GM18519 (cell line): Measurements from ENCODE around the gene ARID5A.

Experiments used
- ATAC-seq: cut with Tn5 transposase; IDR thresholded peaks from one replicate; pipeline ENCODE4 v1.9.1; 2021; ENCODE audit warnings: mild to moderate bottlenecking, moderate library complexity; ENCODE audit not compliant: unreplicated experiment, low FRiP score

ARID5A gene

DNA sequence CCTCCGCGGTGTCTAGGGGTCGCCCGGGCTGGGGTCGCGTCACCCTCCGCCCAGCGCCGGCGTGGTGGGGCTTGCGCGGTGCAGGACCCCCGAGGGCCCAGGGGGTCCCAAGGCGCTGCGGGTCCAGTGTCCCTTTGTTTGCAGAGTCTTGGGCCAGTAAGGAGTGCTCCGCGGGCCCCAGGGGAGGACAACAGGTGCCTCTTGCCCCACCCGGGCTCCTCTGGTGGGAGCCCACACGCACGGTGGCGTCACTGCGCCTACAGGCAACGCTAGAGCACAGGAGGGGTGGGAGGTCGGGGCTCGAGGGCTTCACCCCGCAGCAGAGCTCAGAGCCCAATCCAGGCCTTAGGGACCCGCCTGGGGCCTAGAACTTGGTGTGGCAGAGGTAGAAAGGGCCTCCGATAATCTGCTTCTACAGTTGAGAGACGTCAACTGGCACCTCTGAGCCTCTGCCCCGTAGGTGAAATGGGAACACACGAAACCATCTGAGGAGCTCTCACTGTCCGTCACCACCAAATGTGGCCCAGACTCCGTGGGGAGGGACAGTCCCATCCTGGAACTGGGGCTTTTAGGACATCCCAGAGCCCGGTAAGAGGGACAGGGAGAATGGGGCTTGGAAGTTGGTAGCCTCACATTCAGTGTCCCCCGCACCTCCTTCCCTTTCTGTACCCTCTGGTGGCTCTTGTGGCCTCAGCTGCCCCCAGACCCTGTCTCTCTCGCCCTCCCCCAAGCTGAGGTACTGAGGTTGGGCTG, 1.4 kb downstream of the ARID5A start:
- no peak for ATAC-seq

DNA sequence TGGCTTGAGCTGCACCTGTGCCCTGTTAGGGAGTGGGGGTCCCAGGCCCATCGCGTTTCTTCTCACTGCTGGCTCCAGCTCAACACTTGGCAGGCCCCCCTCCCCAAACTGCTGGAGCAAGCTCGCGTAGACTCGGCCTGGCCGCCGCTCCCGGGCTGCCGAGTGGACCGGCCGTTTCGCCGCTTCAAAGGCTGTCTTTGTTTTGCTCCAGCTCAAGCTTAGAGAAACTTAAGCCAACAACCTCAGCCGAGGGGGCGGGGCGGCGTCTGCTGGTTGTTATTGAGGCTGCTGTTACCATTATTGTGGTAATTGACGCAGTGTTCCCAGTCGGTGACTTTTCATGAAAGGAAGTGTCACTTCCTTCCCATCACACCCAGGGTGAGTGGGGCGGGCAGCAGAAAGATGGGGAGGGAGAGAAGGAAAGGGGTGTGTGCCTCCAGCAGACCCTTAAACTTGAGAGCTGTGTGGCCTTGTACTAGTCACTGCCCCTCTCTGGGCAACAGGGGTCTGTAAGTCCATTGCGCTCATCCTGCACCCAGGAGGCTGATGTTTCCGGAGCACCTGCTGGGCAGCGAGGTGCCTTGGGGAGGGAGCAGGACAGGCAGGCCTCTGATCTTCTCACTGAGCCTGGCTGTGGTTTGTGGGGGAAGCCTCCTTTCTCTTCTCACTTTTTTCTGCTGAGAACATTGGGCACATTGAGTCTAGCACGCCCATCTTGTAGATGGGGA, 2.1 kb downstream of the ARID5A start:
- no peak for ATAC-seq

DNA sequence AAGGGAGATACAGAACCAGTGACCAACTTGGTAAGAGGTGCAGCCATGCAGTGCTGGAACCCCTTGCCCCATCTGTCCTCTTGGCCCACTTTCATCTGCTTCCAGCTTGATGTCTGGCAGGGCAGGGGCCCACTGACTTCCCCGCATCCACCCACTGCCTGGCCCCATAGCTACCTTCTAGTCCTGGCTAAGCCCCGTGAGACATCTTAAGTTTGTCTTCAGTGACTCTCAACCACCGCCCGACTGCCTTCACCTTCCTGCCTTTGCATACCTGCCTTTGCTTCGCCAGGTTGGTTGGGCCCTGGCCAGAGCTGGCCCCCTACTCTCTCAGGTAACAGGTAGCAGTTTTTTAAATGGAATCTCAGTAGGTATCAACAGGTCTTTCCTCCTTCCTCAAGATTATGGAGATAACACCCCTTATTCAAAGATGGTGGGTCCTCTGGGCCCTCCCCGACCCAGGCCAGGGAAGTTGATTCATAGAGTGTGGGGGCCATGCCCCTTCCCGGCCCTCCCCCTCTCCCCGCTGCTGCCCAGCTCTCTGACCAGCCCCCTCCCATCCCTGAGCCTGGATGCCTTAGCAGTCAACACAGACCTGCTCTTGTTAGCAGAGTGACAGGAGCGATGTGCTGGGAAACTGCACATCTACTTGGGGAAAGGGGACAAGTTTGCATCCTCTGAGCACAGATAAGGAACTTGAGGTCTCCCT, 2.8 kb downstream of the ARID5A start:
- ATAC-seq, result no peak

DNA sequence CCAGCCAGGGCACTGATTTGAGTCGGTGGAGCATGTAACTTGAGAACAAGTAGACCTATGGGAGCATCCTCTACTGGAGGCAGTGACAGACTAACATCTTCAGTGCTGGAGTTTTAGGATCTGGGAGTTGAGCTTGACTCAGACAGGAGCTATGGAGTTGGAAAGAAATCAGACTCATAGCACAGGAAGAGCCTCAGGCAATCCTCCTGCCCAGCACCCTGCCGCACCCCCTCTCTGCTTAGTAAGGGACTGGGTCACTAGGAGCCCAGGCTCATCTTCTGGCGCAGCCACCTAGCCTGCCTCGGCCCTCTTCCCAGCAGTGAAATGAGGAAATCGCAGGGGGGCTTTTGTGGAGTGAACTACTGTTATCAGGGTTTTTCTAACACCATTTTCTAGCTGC, 3.6 kb downstream of the ARID5A start:
- no peak for ATAC-seq

DNA sequence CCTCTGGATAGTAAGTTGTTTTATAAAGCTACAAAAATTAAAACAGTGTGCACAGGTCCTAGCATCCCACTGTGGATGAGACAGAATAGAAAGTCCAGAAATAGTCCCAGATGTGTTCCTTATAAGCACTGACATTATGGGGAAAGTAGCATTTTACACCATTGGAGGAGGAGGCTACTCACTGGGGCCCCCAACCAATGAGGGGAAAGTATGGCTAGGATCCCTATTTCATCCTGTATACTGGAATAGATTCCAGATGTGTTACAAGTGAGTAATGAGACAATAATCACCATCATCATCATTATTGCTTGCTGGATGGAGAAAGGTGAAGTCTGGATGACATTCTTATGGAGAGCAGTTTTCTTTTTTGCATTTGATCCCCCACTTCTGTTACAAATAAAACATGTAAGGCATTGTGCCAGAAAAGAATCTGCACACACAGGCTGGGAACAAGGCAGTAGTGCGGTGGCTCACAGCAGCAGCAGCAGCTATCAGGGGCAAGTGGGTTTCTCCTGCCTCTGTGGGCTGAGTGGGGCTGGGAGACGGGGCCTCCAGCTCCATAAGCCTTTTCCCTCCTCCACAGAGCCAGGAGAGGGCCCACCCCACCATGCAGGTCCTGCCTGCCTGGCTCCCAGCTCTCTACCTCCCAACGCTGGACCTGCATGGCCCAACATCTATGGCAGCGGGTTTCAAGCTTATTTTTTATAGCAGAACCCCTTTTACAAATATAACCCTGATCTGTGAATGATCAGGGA, 5.0 kb downstream of the ARID5A start:
- ATAC-seq, result no peak

DNA sequence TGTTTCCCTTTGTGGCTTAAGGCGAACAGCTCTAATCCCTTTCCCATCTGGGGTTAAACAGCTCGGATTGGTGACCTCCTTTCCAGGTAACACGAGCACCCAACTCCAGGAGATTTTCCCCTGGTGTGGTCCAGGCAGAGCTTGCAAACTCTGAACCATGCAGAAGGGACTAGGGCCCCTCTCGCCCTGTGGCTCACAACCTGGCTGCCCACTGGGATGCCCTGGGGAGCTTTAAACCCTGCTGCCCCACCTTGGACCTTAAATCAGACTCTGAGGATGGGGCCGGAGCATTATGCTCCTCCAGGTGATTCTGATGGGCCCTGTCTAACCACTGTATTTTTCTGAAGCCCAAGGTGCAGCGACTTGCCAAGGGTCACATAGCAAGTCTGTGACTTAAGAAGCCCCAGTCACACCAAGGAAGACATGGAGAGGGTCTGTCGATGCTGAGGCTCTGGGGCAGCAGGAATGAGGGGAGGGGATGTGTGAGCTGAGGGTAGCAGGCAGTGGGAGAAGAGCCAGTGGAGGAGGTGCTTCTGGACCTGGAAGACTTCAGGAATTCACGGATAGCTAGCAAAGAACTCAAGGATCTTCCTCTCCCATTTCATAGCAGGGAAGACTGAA, 5.9 kb downstream of the ARID5A start:
- no peak for ATAC-seq

DNA sequence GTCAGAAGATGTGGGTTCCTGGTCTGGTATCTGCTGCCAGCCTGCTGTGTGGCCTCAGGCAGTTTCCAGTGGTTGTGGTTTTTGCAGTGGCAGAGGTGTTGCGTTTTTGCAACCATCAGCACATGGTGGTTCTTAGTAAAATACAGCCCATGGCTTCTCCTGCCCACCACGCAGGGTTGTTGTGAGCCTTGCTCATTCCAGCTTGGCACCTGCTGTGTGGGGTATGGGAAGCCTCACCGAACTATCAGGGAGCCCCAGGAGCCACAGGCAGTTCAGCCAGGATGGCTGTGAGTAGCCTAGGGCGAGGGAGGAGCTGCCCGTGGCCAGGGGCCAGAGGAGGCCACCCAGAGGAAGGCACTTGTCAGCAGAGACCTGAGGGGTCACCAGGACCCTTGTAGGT, 9.8 kb downstream of the ARID5A start:
- ATAC-seq, result no peak

DNA sequence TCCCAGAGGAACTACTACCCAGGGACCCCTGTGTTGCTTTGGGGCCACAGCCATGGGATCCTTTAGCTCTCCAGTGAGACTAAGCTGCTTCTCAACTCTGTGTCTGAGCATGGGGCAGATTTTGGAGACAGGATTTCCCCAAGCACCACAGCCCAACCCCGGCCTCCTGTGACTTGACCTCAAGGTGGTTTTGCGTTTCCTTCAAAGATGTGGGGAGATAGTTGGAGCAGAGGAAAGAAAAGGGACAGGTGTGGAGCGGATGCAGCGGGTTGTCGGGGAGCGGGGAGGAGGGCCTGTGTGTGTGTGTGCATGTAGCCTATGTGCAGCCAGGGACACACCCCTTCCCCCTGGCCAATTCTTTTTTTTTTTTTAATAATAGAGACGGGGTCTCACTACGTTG, 10.2 kb downstream of the ARID5A start:
- ATAC-seq, result no peak

DNA sequence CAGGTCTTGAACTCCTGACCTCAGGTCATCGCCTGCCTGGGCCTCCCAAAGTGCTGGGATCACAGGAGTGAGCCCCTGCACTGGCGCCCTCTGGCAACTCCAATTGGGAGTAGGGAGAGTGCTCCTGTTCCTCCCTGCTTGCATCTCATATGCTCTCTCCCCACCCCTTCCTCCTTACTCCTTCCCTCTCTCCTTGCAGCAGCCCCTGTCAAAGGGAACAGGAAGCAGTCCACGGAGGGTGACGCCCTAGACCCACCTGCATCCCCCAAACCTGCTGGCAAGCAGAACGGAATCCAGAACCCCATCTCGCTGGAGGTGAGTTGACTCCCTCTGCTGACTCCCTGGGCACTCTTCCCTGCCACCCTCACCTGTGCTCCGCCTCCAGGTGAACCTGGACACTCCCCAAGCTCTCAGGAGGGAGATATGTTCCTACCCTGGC, 10.7 kb downstream of the ARID5A start:
- ATAC-seq, result no peak

DNA sequence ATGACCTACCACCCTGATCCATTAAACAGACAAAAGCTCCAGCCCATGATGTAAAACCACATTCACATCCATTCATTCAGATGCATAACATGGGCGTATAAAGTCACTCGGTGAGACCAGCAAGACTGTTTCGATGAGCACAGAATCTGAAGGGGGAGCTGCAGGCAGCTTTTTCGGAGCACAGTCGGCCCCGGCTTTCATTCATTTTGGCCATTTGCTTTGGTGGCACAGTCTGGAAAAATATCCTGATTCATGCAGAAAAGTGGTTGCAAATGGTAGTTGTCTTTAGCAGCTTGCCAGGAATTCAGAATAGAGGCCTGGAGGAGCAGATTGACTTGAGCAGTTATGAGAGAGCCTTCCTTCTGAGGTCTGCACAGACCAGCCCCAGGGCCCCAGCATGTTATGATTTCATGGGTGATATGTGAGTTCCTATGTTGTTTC, 11.2 kb downstream of the ARID5A start:
- no peak for ATAC-seq

DNA sequence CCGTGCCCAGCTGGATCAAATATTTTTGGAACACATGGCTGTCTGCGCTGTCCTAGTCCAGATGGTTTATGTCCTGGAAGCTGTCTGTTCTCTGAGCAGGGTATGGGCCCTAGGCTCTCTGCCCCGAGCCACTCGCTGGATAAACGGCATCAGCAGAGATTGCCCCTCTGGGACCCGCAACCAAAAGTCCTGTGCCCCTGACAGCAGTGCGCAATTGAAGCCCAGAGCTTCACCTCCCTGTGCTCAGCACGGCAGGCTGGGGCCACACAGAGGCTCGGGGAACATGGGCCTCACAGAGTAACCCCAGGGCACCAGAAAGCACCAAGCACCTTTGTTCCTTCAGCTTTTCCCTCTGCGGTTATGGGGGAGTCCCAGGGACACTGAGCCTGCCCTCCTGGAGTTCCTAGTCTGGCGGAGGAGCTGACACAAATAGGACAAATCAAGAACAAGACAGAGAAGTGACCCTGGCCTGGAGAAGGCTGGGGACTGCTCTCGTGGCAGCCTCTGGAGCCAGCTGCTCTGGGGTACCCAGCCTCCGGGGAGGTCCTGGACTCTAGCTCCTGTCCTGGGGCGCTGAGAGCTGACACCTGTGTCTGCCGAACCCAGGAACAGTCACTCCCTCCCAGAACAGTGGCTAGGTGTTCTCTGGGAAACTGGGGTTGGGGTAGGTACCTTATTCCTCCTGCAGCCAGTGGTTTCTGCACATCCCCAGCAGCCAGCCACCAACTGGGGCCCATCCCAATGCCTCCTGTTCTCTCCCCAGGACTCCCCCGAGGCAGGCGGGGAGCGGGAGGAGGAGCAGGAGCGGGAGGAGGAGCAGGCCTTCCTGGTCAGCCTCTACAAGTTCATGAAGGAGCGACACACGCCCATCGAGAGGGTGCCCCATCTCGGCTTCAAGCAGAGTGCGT, 12.3 kb downstream of the ARID5A start:
- no peak for ATAC-seq

DNA sequence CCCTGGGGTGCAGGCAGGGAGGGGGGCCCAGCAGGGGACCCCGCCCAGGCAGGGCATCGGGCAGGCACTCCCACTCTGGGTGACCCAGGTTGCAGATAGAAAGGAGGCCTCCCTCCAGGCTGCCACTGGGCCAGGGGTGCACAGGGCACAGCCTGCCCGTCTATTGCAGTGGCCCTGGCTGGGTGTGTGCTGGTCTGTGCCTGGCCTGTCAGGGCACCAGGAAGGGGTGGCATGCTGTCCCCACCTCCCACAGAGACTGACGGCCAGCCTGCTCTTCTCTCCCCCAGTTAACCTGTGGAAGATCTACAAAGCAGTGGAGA, 12.9 kb downstream of the ARID5A start:
- ATAC-seq, result no peak

DNA sequence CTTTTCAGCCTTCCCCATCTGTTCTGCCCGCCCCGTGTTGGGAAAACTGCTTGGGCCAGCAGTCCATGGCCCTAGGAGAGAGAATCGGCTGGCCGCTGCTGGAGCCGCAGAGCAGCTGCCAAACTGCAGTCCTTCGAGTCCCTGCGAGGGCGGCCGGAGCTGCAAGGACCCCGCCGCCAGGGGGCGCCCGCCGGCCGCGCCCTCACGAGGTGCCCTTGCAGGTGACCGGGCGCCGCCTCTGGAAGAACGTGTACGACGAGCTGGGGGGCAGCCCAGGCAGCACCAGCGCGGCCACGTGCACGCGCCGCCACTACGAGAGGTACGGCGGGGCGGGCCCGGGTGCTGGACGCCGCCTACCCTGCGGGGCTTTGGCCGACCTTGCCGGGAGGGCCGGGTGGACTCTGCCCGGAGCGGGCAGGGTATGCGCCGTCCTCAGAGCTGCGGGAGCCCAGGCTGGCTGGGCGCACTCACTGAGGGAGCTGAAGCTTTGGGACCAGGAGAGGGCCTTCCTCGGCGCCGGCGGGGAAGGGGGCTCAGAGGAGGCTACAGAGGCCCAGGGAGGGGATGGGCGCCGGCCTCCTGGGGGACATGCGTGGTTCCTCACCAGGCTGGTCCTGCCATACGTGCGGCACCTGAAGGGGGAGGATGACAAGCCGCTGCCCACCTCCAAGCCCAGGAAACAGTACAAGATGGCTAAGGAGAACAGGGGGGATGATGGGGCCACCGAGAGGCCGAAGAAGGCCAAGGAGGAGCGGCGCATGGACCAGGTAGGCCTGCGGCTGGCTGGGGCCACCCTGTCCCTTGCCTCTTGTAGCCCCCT, 13.6 kb downstream of the ARID5A start:
- no peak for ATAC-seq

DNA sequence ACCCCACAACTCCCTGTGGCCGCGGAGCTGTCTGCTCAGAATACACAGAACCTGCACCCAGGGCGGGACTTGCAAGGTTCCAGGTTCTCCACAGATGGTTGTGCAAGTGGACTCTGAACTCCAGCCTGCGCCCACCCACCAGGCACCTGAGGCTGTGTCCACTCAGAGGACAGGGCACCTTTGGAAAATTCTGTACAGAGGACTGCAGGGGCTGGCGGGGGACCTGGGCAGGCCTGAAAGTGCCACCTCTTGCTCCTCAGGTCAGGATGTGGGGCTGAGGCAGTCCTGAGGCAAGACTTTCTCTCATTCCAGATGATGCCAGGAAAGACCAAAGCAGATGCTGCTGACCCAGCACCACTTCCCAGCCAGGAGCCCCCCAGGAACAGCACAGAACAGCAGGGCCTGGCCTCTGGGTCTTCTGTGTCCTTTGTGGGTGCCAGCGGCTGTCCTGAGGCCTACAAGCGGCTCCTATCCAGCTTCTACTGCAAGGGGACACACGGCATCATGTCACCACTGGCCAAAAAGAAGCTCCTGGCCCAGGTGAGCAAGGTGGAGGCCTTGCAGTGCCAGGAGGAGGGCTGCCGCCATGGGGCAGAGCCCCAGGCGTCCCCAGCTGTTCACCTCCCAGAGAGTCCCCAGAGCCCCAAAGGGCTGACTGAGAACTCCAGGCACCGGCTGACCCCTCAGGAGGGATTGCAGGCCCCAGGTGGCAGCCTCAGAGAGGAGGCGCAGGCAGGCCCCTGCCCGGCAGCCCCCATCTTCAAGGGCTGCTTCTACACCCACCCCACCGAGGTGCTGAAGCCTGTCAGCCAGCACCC, 14.4 kb downstream of the ARID5A start:
- no peak for ATAC-seq

DNA sequence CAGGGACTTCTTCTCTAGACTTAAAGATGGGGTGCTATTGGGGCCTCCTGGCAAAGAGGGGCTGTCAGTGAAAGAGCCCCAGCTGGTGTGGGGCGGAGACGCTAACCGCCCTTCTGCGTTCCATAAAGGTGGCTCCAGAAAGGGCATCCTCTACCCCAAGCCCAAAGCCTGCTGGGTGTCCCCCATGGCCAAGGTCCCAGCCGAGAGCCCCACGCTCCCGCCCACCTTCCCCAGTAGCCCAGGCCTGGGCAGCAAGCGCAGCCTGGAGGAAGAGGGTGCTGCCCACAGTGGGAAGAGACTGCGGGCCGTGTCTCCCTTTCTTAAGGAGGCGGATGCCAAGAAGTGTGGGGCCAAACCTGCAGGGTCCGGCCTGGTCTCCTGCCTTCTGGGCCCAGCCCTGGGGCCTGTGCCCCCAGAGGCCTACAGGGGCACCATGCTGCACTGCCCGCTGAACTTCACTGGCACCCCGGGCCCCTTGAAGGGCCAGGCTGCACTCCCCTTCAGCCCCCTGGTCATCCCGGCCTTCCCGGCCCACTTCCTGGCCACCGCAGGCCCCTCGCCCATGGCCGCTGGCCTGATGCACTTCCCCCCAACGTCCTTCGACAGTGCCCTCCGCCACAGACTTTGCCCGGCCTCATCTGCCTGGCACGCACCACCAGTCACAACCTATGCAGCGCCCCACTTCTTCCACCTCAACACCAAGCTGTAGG, 15.2 kb downstream of the ARID5A start:
- ATAC-seq, result no peak

DNA sequence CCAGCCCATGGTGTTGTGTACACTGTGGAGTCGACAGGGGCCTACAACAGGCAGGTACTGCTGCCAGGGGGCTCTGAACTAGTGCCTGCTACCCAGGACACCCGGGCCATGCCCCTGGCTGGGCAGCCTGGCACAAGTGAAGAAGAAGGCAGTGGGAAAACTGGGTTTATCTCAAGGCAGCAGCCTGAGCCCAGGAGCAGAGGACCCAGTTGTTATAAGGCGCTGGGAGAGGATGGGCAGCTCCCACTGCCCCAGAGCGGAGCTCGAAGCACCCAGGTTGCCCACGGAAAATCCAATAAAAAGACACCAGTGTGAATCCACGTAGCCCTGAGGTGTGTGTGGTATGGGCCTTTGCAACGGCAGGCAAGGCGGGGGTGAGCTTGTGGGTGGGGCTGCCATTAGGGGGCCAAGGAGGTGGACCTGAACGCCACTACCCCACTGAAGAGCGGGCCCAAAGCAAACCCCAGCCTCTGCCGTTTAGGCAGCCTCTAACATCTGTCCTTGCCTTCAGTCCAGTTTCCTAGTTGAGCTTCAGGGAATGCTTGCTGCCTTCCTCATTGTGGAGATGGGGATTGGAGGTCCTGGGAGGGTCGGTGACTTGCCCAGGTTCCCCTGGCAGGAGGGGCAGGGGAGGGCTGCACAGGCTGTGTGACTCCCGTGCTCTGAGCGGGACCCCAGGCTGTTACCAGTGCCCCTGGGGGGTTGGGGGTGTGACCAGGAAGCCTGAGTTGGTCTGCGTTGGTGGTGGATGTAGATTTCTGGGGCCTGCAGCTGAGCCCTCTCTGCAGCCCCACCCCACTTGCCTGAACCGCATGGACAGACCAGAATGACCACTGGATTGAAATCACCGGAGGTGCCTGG, 16.0 kb downstream of the ARID5A start:
- ATAC-seq, result no peak
